Measurements from ENCODE around the gene RPA3.
"Not testable (repeated sequence)": the region's sequence is repeated elsewhere in the genome, so short reads cannot be mapped to it uniquely, and the experiment has no call there.

RPA3 gene

GRCh38 chr7:7688310-7688709, 30.1 kb downstream of the RPA3 start:
- no peak for DNase-seq

- no peak for DNase-seq
These were observed 30.6 kb downstream of the RPA3 start for GRCh38 chr7:7687800-7688199.

DNA sequence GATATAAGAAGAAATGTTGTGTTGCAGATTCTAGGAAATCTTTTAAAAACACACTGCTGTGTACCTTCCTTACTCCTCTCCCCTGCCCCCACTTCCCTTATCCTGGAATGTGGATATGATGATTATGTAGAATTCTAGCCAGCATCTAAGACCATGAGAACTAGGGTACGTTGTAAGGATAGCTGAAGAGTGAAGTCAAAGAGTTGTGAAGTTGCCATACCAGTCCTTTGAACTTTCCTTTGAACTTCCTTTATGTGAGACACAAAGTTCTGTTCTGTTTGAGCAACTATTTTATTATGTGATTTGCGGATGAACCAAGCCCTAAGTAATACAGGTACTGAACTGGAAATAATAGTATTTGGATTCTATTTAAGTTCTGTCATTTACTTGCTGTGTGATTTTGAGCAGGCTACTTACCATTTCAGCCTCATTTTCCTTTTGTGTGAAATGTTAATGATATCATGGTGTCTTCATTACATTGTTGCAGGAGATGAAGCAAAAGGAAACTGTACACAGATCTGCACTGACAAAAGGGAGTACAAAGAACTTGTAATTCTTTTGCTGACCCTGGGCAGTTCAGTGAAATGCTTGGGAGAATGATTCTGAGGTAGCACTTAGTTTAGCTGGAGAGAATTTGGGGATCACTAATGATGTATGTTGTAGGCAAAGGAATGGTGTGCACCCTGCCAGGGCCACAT, 31.4 kb downstream of the RPA3 start:
- DNase-seq = no peak

GRCh38 chr7:7682861-7683260, 35.5 kb downstream of the RPA3 start:
- no peak for DNase-seq

DNA sequence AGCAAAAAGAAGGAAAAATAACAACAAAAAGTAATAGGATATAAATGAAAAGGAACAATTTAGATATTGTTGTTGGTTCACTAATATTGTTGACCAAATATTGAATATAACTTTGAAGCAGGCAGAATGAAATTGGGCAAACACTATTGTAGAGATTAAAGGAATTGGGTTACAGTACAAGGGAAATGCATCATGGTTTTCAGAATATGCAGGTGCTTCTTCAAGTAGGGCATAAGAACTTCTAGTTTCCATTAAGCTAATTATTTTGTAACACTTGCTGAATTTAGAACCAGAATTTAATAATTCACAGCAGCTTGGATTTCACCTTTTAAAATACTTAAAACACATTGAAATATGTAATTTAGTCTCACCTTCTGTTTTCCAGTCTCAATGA, 36.5 kb downstream of the RPA3 start:
- DNase-seq = no peak

GRCh38 chr7:7681191-7681935, 37.0 kb downstream of the RPA3 start:
- DNase-seq = peak; percentile 89

DNA sequence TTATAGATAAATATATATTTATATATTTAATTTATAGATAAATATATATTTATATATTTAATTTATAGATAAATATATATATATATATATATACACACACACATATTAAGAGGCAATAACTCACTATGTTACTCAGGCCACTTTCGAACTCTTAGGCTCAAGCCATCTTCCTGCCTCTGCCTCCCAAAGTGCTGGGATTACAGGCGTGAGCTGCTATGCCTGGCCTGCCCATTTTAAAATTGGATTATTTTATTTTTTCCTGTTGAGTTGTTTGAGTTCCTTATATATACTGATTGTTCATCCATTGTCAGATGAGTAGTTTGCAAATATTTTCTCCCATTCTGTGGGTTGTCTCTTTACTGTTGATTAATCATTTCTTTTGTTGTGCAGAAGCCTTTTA, 38.8 kb downstream of the RPA3 start:
- DNase-seq = not testable (repeated sequence)

GRCh38 chr7:7675686-7676085, 42.7 kb downstream of the RPA3 start:
- no peak for DNase-seq

- DNase-seq = no peak
These were observed 45.2 kb downstream of the RPA3 start for GRCh38 chr7:7673240-7673550.

GRCh38 chr7:7672545-7673239, 45.7 kb downstream of the RPA3 start:
- no peak for DNase-seq

DNA sequence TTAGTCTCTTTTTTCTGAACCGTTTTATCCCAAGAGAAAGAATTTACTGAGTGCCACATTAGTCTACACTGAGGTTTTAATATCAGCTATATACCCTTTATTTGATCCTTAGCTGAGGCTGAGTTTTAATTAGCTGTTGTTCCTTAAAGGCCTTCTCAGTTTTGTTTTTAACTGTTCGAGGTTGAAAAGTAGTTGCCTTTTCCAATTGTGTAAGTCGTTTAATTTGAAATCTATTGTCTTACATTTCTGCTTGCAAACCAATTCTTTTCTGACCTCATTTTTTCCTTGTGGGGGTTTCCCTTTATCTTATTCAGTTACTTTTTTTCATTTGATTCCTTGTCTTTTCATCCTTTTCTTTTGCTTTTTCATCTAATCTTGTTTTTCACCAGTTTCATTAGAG, 47.0 kb downstream of the RPA3 start:
- no peak for DNase-seq

- DNase-seq = no peak
These were observed 47.9 kb downstream of the RPA3 start for GRCh38 chr7:7670490-7670889.

DNA sequence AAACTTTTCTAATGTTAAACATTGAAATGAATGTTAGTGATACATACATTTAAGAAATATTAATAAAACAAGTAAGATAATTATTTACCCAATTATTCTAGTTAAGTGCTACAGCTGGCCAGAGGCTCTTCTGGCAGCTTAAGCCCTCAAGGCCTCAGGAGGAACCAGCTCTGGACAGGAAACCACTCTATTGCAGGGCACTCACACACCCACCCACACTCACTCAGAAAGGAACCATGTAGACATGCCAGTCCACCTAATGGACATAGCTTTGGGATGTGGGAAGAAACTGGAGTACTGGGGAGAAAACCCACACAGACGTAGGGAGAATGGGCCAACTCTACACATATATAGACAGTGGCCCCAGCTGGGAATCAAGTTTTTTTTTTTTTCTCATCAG, 49.7 kb downstream of the RPA3 start:
- DNase-seq = no peak

DNA sequence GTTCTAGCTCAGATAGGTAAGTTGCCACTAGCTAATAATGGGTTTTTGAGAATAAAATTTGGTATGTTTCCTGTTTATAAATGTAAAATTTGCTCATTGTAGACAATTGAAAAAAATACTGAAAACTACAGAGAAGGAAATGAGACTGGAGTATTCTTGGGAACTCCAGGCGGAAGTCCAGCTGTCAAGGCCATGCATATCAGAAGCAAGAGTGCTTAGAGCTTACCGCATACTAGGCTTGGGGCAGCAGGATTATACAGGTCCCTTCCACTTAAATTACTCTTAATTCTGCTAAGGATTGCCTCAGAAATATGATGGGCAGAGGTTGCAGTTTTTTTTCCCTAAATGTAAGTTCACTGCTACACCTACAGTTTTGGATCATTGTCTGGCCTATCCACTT, 51.2 kb downstream of the RPA3 start:
- no peak for DNase-seq

- no peak for DNase-seq
These were observed 53.4 kb downstream of the RPA3 start for GRCh38 chr7:7665031-7665430.

- no peak for DNase-seq
These were observed 54.1 kb downstream of the RPA3 start for GRCh38 chr7:7664291-7664690.

GRCh38 chr7:7662527-7662926, 55.9 kb downstream of the RPA3 start:
- no peak for DNase-seq

DNA sequence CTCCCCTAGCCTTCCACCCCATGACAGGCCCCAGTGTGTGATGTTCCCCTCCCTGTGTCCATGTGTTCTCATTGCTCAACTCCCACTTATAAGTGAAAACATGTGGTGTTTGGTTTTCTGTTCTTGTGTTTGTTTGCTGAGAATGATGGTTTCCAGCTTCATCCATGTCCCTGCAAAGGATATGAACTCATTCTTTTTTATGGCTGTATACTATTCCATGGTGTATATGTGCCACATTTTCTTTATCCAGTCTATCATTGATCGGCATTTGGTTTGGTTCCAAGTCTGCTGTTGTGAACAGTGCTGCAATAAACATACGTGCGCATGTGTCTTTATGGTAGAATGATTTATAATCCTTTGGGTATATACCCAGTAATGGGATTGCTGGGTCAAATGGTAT, 61.9 kb downstream of the RPA3 start:
- not testable (repeated sequence) for DNase-seq

GRCh38 chr7:7654964-7655715, 63.3 kb downstream of the RPA3 start:
- DNase-seq = no peak

GRCh38 chr7:7653593-7654187, 64.7 kb downstream of the RPA3 start:
- no peak for DNase-seq

DNA sequence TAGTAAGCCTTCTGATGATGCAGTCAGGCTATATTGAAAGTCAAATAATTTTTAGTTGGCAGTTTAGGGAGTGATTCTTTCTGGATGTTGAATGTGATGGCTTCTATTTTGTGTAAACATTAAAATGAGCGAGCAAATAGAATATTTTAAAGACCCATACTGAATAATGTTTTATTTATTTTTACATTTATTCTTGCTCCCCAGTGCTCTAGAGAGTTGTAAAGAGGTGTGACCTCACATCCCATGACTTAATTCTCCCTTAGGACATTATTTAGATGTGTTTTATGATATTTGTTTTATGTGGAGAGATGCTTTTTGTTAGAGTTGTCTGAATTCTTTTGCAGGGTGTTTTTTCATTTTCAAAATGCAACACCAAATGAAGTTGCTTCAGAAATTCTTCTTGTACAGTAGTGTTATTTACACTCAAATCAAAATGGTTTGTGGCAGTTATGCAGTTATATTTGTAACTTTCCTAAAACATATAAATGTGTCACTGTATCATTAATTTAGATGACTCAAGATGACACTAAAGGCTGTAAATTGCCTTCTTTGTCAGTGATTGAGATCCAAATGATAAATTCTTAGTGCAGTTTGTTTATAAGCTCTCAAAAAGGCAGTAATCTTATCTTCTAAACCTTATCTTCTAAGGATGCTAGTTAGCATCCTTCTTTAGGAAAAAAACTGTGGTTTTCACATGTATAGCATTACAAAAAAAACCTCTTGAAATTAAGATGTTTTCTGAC, 65.4 kb downstream of the RPA3 start:
- DNase-seq = no peak

DNA sequence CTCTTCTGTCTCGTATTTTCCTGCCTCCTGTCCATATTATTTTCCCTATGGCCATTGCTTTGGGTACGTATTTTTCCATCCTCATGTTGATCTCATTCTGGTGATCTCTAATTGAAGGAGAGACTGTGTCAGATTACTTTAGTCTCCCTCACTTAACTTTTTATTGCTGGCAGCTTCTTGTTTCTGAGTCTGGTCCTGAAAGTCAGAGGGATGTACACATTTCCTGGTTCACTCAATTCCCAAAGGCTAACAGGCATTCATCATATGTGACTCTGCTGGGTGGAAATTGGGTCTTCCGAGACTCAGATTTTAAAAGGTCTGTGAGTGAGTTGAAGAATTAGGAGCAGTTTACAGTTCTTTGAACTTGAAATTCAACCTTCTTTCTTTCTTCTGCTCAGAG, 66.9 kb downstream of the RPA3 start:
- DNase-seq = no peak
